Natural killer cell (primary cell): ENCODE results near the gene MYNN. TPM values are rescaled to one million over a fixed set of nuclear protein-coding genes. Genes with fewer than 3 reads are reported as not detected.

Experiments
- ATAC-seq, 3 donors: fragments of 150-1000 bp in 2 of 3; fragments of 200-7000 bp in 1 of 3; cut with Tn5 transposase; 1 replicate in 1 of 3; 2 replicates in 2 of 3; pipeline ENCODE4 v1.10.0; 2021; ENCODE audit warnings: mild to moderate bottlenecking in 2 of 3, moderate library complexity in 2 of 3
- DNase-seq, 2 donors: peaks; one replicate each; pipeline versions ENCODE4 v3.0.0 to v3.0.0-alpha.2; 2013 to 2021; ENCODE audit warnings: mixed read lengths in 1 of 2
- H3K27ac ChIP-seq: one replicate; pipeline ENCODE4 v1.5.1; 2013; ENCODE audit warnings: mild to moderate bottlenecking, low read length
- H3K27me3 ChIP-seq: one replicate; pipeline ENCODE4 v1.6.1; 2013; ENCODE audit warnings: low read length; ENCODE audit not compliant: control insufficient read depth, insufficient read depth
- H3K36me3 ChIP-seq: one replicate; pipeline ENCODE4 v1.6.1; 2013; ENCODE audit warnings: low read length; ENCODE audit not compliant: control insufficient read depth, insufficient read depth
- H3K4me1 ChIP-seq: one replicate; pipeline ENCODE4 v1.6.1; 2013; ENCODE audit warnings: low read length; ENCODE audit not compliant: control insufficient read depth, insufficient read depth
- H3K4me3 ChIP-seq: one replicate; pipeline ENCODE4 v1.5.1; 2013; ENCODE audit warnings: low read length
- H3K9me3 ChIP-seq: one replicate; pipeline ENCODE4 v1.6.1; 2013; ENCODE audit warnings: low read length; ENCODE audit not compliant: control insufficient read depth, insufficient read depth
- H3K27ac Mint-ChIP-seq, 2 donors: one replicate each; pipeline ENCODE4 v1.8.0; 2022; ENCODE audit warnings: mild to moderate bottlenecking in 2 of 2, mixed read lengths in 2 of 2, moderate library complexity in 1 of 2
- H3K27me3 Mint-ChIP-seq, 2 donors: one replicate each; pipeline ENCODE4 v1.8.0; 2022; ENCODE audit warnings: low read depth in 2 of 2, mixed read lengths in 2 of 2
- H3K36me3 Mint-ChIP-seq: one replicate; pipeline ENCODE4 v1.8.0; 2022; ENCODE audit warnings: mixed read lengths
- H3K4me1 Mint-ChIP-seq, 2 donors: one replicate each; pipeline ENCODE4 v1.8.0; 2022; ENCODE audit warnings: mixed read lengths in 2 of 2
- H3K4me3 Mint-ChIP-seq: one replicate; pipeline ENCODE4 v1.8.0; 2022; ENCODE audit warnings: mild to moderate bottlenecking, moderate library complexity, mixed read lengths
- H3K9me3 Mint-ChIP-seq, 2 donors: one replicate each; pipeline ENCODE4 v1.8.0; 2022; ENCODE audit warnings: mixed read lengths in 2 of 2
- CTCF ChIP-seq: fragments of 200-600 bp; IDR thresholded peaks from one replicate; pipeline ENCODE4 v1.8.0; 2022; ENCODE audit warnings: antibody characterized with exemption
- WGBS: methylation state at CpG from one replicate; pipeline ENCODE4 v1.1.7; 2013; ENCODE audit warnings: missing lambda C conversion rate; ENCODE audit not compliant: insufficient coverage; 5-methylcytosine and 5-hydroxymethylcytosine counted together
- intact Hi-C: fragments of 100-400 bp; cut with micrococcal nuclease; formaldehyde crosslinking; loops from one replicate; pipeline ENCODE4 v1.14.2; 2022
- total RNA-seq, 4 donors: library from RNA; stranded (reverse); fragments of 120-200 nt in 1 of 4; gene quantifications; one replicate each; pipeline versions ENCODE4 v1.2.3 to v1.2.4, GENCODE V29; 2013 to 2022

MYNN gene
- total RNA-seq, 3 donors from 2014 or later (not counting 1 experiment from before 2014, with no cell fraction given): 19.5 to 29.9 (median 29.2) TPM

- Histone ChIP-seq H3K36me3 (peaks cover 3% of the 10 kb centered on the region), H3K4me1 (peaks cover 5% of the 10 kb centered on the region), H3K27ac (peak within 1 kb of the TSS; percentile 75), H3K4me3 (peak within 1 kb of the TSS; percentile 65), H3K27me3 (no peaks in the 10 kb centered on the region), H3K9me3 (no peaks in the 10 kb centered on the region)
- Mint-ChIP-seq H3K36me3 (no peaks in the 10 kb centered on the region), H3K9me3 (no peaks in the 10 kb centered on the region), H3K27me3 (no peaks in the 10 kb centered on the region), H3K27ac (peak within 1 kb of the TSS; percentile 86 to 90), H3K4me1 (peaks cover 46 to 55% of the 10 kb centered on the region in 2 donors), H3K4me3 (peak within 1 kb of the TSS; percentile 90)
- intact Hi-C loops: loop anchor here (5.0 kb wide), 3 partner anchors 43 to 1098 kb away; partner anchors contain the start of genes GPR160, LRRC34 and LRRIQ4
- WGBS: under 1% methylated on average over 50 of the region's 51 CpGs
- DNase-seq: peak; percentile 51 to 79
- ATAC-seq: peak in 2 of 3 donors; percentile 4 to 7
- no peak for TF ChIP-seq CTCF
These were observed 3.7 kb upstream of the MYNN start, which contains the start of gene ACTRT3 for GRCh38 chr3:169769287-169770181. ACTRT3 (minus strand) TSS chr3:169769561; CDS start chr3:169769520, 41 bp downstream.

DNA sequence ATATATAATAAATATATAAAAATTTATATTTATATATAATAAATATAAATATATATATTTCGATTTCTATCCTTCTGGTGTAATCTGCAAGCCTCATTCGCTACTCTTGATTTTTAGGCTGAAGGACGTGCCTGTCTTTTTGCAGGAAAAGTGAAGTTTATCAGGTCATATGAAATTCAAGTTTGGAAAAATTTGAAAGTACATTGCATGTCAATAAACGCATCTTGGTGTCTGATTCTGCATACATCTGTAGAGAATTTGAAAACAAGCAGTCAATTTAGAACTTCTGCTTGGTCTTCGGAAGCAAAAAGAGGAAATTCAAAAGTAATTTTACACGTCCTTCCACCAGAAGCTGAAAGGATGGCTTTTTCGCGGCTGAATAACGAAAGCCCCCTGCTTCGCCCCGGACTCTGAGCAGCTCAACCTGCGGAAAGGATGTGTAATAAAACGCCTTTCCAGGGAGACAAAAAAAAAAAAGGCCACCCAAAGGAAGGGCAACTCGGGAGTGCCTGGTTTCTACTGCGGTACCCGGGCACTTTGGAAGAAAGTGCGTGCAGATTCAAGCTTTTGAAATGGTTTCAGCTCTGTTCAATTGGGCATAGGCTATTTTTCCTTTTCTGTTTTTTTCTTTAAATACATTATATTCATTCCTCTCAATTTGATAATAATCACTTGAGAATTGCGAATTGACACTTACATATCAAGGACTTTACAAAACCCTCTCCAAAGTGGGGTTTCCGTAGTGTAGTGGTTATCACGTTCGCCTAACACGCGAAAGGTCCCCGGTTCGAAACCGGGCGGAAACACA is 1.5 kb upstream of the MYNN start:
- whole genome bisulfite sequencing: 0% methylated on average over 26 of the region's 27 CpGs
- no peaks in the 10 kb centered on the region for H3K36me3 Mint-ChIP-seq
- ATAC-seq: peak in 2 of 3 donors; percentile 9 to 13
- peak overlapping the region; percentile 100 for H3K27ac Mint-ChIP-seq
- Histone ChIP-seq H3K9me3 (no peaks in the 10 kb centered on the region), H3K27ac (peak overlapping the region; percentile 100), H3K4me3 (peak overlapping the region; percentile 99), H3K27me3 (no peaks in the 10 kb centered on the region), H3K36me3 (peaks cover 19% of the 10 kb centered on the region), H3K4me1 (no peaks in the 10 kb centered on the region)
- no peaks in the 10 kb centered on the region for H3K9me3 Mint-ChIP-seq
- H3K4me1 Mint-ChIP-seq: peaks cover 48% of the 10 kb centered on the region in 2 donors
- intact Hi-C loops: loop anchor here (2.0 to 5.0 kb wide), 3 partner anchors 41 to 1096 kb away; partner anchors contain the start of genes LRRC34, LRRIQ4 and SKIL
- no peaks in the 10 kb centered on the region for H3K27me3 Mint-ChIP-seq
- DNase-seq: peak; percentile 53 to 94
- no peak for TF ChIP-seq CTCF
- peak overlapping the region; percentile 99 for H3K4me3 Mint-ChIP-seq

DNA sequence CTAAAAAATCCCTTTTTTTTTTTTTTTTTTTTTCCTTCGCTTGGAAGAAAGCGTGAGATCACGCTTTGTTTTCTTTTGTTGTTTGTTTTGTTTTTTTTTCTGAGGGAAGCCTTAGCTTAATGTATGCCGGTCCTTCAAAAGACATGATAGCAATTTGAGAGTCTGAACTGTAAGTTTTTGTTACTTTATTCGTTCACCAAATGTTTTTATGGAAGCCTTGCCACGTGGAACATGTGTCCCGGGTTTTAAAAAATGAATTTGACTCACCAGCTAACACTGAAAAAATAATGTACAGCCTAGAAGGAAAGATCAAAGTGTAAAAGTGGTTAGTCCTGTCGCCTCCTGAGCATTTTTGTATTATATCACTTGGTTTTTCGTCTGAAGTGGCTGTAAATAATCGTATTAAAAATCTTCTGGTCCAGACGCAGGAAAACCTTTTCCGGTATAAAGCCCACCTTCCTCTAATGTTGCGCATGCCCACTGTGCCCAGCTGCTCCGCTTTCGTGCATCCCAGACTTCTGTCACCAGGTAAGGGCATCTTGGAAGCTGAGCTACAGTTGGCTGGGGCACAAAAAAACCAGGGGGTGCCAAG is 795 bp upstream of the MYNN start:
- Histone ChIP-seq H3K27ac (peak overlapping the region; percentile 100), H3K36me3 (peaks cover 26% of the 10 kb centered on the region), H3K4me1 (no peaks in the 10 kb centered on the region), H3K9me3 (no peaks in the 10 kb centered on the region), H3K4me3 (peak overlapping the region; percentile 99), H3K27me3 (no peaks in the 10 kb centered on the region)
- TF ChIP-seq CTCF: no peak
- Mint-ChIP-seq H3K27ac (peak overlapping the region; percentile 100), H3K4me1 (peaks cover 53 to 55% of the 10 kb centered on the region in 2 donors), H3K27me3 (no peaks in the 10 kb centered on the region), H3K9me3 (no peaks in the 10 kb centered on the region), H3K36me3 (no peaks in the 10 kb centered on the region), H3K4me3 (peak overlapping the region; percentile 99)
- ATAC-seq: peak; percentile 23 to 35 (median 23)
- WGBS: 0% methylated on average over 15 of the region's 15 CpGs
- intact Hi-C loops: loop anchor here (2.0 to 5.0 kb wide), 3 partner anchors 40 to 1095 kb away; partner anchors contain the start of genes LRRC34, LRRIQ4 and SKIL
- no peak for DNase-seq
